Tibial nerve (tissue), 4 donors: ENCODE data around the gene FSTL1. TPM values are rescaled to one million over a fixed set of nuclear protein-coding genes. Genes with fewer than 3 reads are reported as not detected.

Experiments
- DNase-seq, 2 donors: peaks; one replicate each; pipeline ENCODE4 v3.0.0-alpha.2; 2019; ENCODE audit warnings: low spot score in 2 of 2
- H3K27ac ChIP-seq, 4 donors: fragments of 200-600 bp; sonication (generic) in 3 of 4; one replicate each; pipeline ENCODE4 v1.5.1; 2017 to 2019; ENCODE audit warnings: mild to moderate bottlenecking in 1 of 4
- H3K27me3 ChIP-seq, 2 donors: fragments of 200-600 bp; sonication (generic) in 1 of 2; one replicate each; pipeline versions ENCODE4 v1.5.1 to v1.6.0; 2017 to 2019
- H3K36me3 ChIP-seq, 3 donors: fragments of 200-600 bp; sonication (generic); one replicate each; pipeline ENCODE4 v1.5.1; 2018 to 2019
- H3K4me1 ChIP-seq, 4 donors: fragments of 200-600 bp; sonication (generic) in 3 of 4; one replicate each; pipeline ENCODE4 v1.5.1; 2017 to 2019
- H3K4me3 ChIP-seq, 4 donors: fragments of 200-600 bp; sonication (generic) in 3 of 4; one replicate each; pipeline ENCODE4 v1.5.1; 2017 to 2019; ENCODE audit warnings: mild to moderate bottlenecking in 1 of 4, moderate library complexity in 1 of 4
- H3K9me3 ChIP-seq, 4 donors: fragments of 200-600 bp; sonication (generic) in 3 of 4; one replicate each; pipeline ENCODE4 v1.5.1; 2017 to 2019
- CTCF ChIP-seq, 5 experiments: fragments of 200-600 bp in 3 of 5; fragments of 450-650 bp in 2 of 5; sonication (generic) in 3 of 5; IDR thresholded peaks; one replicate each; pipeline ENCODE4 v1.5.1; 2016 to 2019; ENCODE audit warnings: antibody characterized with exemption in 5 of 5, mild to moderate bottlenecking in 3 of 5, moderate library complexity in 2 of 5
- EP300 ChIP-seq, 2 donors: sonication (generic); formaldehyde crosslinking; IDR thresholded peaks; one replicate each; pipeline ENCODE4 v1.6.1; 2017; ENCODE audit warnings: antibody characterized with exemption in 2 of 2, mild to moderate bottlenecking in 1 of 2
- POLR2A ChIP-seq, 2 donors: fragments of 450-650 bp; IDR thresholded peaks; one replicate each; pipeline ENCODE4 v1.6.1; 2017; ENCODE audit warnings: antibody characterized with exemption in 2 of 2, mild to moderate bottlenecking in 2 of 2, moderate library complexity in 2 of 2
- WGBS, 2 donors: methylation state at CpG; one replicate each; pipeline ENCODE4 v1.1.5; 2018; 5-methylcytosine and 5-hydroxymethylcytosine counted together
- total RNA-seq, 4 donors: library from RNA; depleted of rRNA; stranded (reverse); fragments of >200 nt; gene quantifications; one replicate each; pipeline ENCODE4 v1.1.0, GENCODE V29; 2016

The FSTL1 gene
- total RNA-seq, 4 donors from 2014 or later: 389 to 942 (median 486) TPM

- TF ChIP-seq POLR2A (IDR thresholded peaks at IDR 0.05): no peak
- TF ChIP-seq CTCF (IDR thresholded peaks at IDR 0.05): no peak
- TF ChIP-seq EP300 (IDR thresholded peaks at IDR 0.05): no peak
- DNase-seq: no peak
- 93 to 97% methylated on average over 2 of the region's 2 CpGs for WGBS, 2 donors
- H3K9me3 ChIP-seq: no peaks in the 10 kb centered on the region
- H3K4me1 ChIP-seq: peaks cover 0 to 5% (median 0%) of the 10 kb centered on the region in 4 donors
- H3K36me3 ChIP-seq: no peaks in the 10 kb centered on the region
- H3K4me3 ChIP-seq: no peak overlapping the region
- no peak overlapping the region for H3K27ac ChIP-seq
- H3K27me3 ChIP-seq: no peaks in the 10 kb centered on the region
Measured at GRCh38 chr3:120473389-120473788, 22.6 kb upstream of the FSTL1 start.

- Histone ChIP-seq H3K36me3 (no peaks in the 10 kb centered on the region), H3K27ac (no peak overlapping the region), H3K4me1 (peaks cover 0 to 5% (median 0%) of the 10 kb centered on the region in 4 donors), H3K9me3 (no peaks in the 10 kb centered on the region), H3K27me3 (no peaks in the 10 kb centered on the region), H3K4me3 (no peak overlapping the region)
- TF ChIP-seq CTCF (IDR thresholded peaks at IDR 0.05) (no peak), EP300 (IDR thresholded peaks at IDR 0.05) (no peak)
- 85 to 86% methylated on average over 3 of the region's 3 CpGs for WGBS, 2 donors
- DNase-seq: no peak
Measured at GRCh38 chr3:120472121-120472844, 21.5 kb upstream of the FSTL1 start.

GRCh38 chr3:120471643-120472042 is 20.9 kb upstream of the FSTL1 start:
- 52 to 55% methylated on average over 3 of the region's 3 CpGs for WGBS, 2 donors

GRCh38 chr3:120470870-120471269 is 20.1 kb upstream of the FSTL1 start:
- H3K4me1 ChIP-seq: peaks cover 0 to 5% (median 0%) of the 10 kb centered on the region in 4 donors
- H3K27me3 ChIP-seq: no peaks in the 10 kb centered on the region
- 48 to 53% methylated on average over 2 of the region's 2 CpGs for WGBS, 2 donors
- no peak for DNase-seq
- no peaks in the 10 kb centered on the region for H3K9me3 ChIP-seq
- no peak overlapping the region for H3K27ac ChIP-seq
- no peak for TF ChIP-seq POLR2A (IDR thresholded peaks at IDR 0.05)
- no peak for TF ChIP-seq CTCF (IDR thresholded peaks at IDR 0.05)
- no peaks in the 10 kb centered on the region for H3K36me3 ChIP-seq
- H3K4me3 ChIP-seq: no peak overlapping the region

More at GRCh38 chr3:120471643-120472042, 20.9 kb upstream of the FSTL1 start:
- no peak for DNase-seq
- H3K4me1 ChIP-seq: peaks cover 0 to 5% (median 0%) of the 10 kb centered on the region in 4 donors
- H3K27me3 ChIP-seq: no peaks in the 10 kb centered on the region
- no peaks in the 10 kb centered on the region for H3K9me3 ChIP-seq
- TF ChIP-seq EP300 (IDR thresholded peaks at IDR 0.05) (no peak), POLR2A (IDR thresholded peaks at IDR 0.05) (no peak), CTCF (IDR thresholded peaks at IDR 0.05) (no peak)
- no peak overlapping the region for H3K4me3 ChIP-seq
- no peak overlapping the region for H3K27ac ChIP-seq
- H3K36me3 ChIP-seq: no peaks in the 10 kb centered on the region

- H3K4me3 ChIP-seq: no peak overlapping the region
- peaks cover 0 to 5% (median 0%) of the 10 kb centered on the region in 4 donors for H3K4me1 ChIP-seq
- H3K27ac ChIP-seq: no peak overlapping the region
- no peak for DNase-seq
- H3K27me3 ChIP-seq: no peaks in the 10 kb centered on the region
- H3K36me3 ChIP-seq: no peaks in the 10 kb centered on the region
- TF ChIP-seq EP300 (IDR thresholded peaks at IDR 0.05): no peak
- TF ChIP-seq POLR2A (IDR thresholded peaks at IDR 0.05): no peak
- TF ChIP-seq CTCF (IDR thresholded peaks at IDR 0.05): no peak
- H3K9me3 ChIP-seq: no peaks in the 10 kb centered on the region
- WGBS, 2 donors: 78 to 79% methylated on average over 4 of the region's 4 CpGs
Measured at GRCh38 chr3:120469882-120470301, 19.1 kb upstream of the FSTL1 start.
